Measurements from ENCODE around the gene EPB41.

Gene EPB41

GRCh38 chr1:28889357-28889756, 25.0 kb upstream of the EPB41 start:
- Histone ChIP-seq H3K4me3 (no peak overlapping the region), H3K27ac (no peak overlapping the region)

DNA sequence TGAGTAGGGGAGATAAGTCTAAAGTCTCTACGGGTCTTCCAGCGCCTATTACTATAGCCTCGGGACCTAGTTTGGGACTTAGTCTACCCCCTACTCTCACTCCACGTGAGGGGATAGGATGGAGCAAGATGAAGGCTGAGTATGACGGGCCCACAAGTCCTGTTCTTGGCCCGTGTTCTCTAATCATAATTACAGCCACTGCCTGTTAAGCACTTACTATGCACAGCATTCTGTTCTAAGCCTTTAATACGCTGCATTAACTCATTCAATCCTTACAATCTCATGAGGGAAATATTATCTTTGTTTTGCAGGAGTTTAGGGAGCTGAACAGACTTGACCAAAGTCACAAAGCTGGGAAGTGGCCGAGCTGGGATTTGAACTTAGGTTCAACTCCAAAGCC, 23.9 kb upstream of the EPB41 start:
- Histone ChIP-seq H3K27ac (no peak overlapping the region), H3K4me3 (no peak overlapping the region)

GRCh38 chr1:28890836-28891235, 23.5 kb upstream of the EPB41 start:
- H3K27ac ChIP-seq, result no peak overlapping the region

GRCh38 chr1:28891256-28891655, 23.1 kb upstream of the EPB41 start:
- Histone ChIP-seq H3K27ac (no peak overlapping the region), H3K4me3 (no peak overlapping the region)

More at GRCh38 chr1:28890836-28891235, 23.5 kb upstream of the EPB41 start:
- no peak overlapping the region for H3K4me3 ChIP-seq

DNA sequence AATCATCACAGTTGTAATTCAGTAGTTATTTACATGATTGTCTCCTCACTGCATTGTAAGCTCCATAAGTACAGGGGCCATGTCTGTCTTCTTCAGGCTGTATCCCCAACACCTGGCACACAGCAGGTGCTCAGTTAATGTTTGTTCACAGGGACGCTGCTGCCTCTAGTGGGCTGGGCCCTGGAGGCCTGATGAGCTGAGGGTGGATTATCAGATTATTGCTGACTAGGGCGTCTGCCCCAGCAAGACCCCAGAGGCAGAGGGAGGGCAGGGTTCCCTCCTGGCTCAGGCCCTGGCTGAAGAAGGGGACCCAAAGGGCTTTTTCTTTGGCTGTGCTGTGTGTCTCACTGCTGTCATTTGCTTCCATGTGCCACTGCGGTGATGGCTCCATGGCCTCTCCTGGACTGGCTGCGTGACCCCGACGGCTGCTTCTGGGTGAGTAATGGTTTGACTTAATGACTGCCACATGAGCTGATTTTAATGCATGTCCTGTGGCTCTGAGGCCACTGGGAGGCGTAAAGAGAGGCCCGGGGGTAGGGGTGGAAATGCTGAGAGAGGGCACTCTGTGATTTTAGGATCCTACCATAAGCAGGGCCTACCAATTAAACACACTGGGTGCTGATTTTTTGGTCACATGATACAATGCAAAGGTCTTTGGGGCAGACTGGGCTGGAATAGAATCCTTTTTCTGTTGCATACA, 20.8 kb upstream of the EPB41 start:
- peak overlapping the region in 1 of 21 experiments; percentile 23 for H3K27ac ChIP-seq
- H3K4me3 ChIP-seq, result no peak overlapping the region

DNA sequence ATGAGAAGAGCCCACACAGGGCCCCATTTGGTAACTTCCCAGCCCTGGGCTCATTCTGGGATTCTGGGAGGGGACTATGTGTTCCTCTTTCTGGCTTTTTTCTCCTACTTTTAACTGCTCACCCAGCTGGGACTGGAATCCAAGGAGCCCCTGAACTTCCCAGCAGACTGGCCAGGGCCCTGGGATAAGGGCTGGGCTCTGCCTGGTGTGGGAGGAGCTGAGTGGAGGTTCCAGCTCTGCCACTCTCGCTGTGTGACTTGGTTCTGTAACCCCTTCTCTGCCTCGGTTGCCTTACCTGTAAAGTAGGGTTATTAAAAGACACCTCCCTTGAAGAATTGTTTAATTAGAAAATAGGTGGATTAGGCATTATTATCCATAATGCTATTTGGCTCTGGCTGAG, 19.6 kb upstream of the EPB41 start:
- no peak overlapping the region for H3K4me3 ChIP-seq
- H3K27ac ChIP-seq, result no peak overlapping the region

- Histone ChIP-seq H3K27ac (peak overlapping the region in 1 of 21 experiments; percentile 14), H3K4me3 (no peak overlapping the region)
These were observed 18.3 kb upstream of the EPB41 start for GRCh38 chr1:28895896-28896608.

- peak overlapping the region in 1 of 21 experiments; percentile 14 for H3K27ac ChIP-seq
- no peak overlapping the region for H3K4me3 ChIP-seq
These were observed 17.8 kb upstream of the EPB41 start for GRCh38 chr1:28896609-28896986.

DNA sequence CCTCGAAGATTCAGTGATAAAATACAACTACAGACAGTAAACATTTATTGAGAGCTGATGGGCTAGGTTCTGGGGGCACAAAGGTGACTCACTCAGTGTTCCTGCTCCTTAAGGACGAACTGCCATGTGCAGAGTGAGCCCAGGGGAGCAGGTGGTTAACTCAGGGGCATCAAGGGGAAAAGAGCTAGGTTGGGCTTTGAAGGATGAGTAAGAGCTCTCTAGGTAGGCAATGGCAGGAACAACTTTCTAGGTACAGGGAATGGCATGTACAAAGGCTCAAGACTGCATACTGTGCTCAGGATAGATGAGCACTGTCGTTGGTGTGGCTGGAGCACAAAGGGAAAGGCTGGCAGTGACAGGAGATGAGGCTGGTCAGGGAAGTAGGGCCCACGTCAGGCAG, 16.6 kb upstream of the EPB41 start:
- Histone ChIP-seq H3K27ac (no peak overlapping the region), H3K4me3 (no peak overlapping the region)

- no peak overlapping the region for H3K27ac ChIP-seq
- no peak overlapping the region for H3K4me3 ChIP-seq
These were observed 15.9 kb upstream of the EPB41 start for GRCh38 chr1:28898405-28898881.

DNA sequence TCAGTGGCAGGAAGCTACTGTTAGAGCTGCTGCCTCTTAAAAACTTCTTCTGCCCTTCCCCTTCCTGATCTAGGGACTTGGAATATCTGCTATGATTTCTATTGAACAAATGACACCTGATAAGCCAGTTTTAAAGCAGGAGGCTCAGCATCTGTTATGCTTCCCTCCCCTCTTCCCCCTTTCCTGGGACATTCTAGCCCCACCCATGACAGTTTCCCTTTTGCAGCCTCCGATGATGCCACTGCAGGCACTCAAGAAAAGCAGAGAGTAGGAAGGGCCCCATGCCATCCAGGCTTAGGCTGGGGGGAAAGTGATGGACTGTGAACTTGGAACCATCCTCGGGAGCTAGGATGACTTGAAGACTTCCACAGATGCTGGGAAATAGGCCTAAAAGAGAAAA, 15.1 kb upstream of the EPB41 start:
- no peak overlapping the region for H3K4me3 ChIP-seq
- H3K27ac ChIP-seq, result no peak overlapping the region

DNA sequence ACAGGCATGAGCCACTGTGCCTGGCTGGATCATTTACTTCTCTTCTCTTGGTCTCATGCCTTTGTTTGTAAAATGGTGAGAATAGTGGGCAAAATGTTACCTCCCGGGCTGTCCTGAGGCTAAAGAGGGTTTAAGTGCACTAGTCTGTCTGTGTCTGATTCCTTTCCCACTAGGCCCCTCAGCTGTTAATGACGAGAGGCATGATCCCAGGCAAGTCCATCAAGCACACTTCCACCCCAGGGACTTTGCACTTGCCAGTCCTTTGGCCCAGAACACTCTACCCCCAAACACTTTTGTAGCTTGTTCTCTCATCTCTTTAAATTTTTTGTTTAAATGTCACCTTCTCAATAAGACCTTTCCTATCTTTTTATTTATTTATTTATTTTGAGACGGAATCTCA, 13.8 kb upstream of the EPB41 start:
- H3K27ac ChIP-seq, result no peak overlapping the region
- no peak overlapping the region for H3K4me3 ChIP-seq

DNA sequence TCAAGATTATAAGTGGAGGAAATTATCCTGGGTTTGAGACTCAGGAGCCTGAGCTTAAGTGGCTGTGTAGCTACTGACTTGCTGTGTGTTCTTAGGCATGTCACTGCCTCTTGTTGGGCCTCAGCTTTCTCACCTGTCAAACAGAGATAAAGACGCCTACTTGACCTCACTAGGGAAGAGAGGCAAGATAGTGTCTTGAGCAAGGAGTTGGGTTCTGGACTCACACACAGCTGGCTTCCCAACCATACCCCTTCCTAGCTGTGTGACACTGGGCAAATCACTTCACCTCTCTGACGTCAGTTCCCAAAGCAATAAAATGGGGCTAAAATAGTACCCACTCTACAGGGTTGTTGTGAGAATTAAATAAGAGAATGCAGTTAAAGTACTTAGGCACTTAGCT, 11.6 kb upstream of the EPB41 start:
- Histone ChIP-seq H3K4me3 (no peak overlapping the region), H3K27ac (no peak overlapping the region)

GRCh38 chr1:28905921-28906666, 8.3 kb upstream of the EPB41 start:
- Histone ChIP-seq H3K4me3 (no peak overlapping the region), H3K27ac (no peak overlapping the region)

DNA sequence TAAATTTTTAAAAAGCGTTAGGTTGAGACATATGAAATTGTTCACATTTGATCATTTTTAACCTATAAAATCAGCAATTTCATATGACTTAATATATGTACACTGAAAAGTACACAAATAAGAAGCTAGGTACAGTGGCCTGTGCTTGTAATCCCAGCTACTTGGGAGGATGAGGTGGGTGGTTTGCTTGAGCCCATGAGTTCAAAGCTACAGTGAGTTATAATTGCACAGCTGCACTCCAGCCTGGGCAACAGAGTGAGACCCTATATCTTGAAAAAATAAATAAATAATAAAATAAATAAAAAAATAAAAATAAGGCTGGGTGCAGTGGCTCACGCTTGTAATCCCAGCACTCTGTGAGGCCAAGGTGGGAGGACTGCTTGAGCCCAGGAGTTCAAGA, 5.2 kb upstream of the EPB41 start:
- H3K4me3 ChIP-seq, result no peak overlapping the region
- H3K27ac ChIP-seq, result no peak overlapping the region

DNA sequence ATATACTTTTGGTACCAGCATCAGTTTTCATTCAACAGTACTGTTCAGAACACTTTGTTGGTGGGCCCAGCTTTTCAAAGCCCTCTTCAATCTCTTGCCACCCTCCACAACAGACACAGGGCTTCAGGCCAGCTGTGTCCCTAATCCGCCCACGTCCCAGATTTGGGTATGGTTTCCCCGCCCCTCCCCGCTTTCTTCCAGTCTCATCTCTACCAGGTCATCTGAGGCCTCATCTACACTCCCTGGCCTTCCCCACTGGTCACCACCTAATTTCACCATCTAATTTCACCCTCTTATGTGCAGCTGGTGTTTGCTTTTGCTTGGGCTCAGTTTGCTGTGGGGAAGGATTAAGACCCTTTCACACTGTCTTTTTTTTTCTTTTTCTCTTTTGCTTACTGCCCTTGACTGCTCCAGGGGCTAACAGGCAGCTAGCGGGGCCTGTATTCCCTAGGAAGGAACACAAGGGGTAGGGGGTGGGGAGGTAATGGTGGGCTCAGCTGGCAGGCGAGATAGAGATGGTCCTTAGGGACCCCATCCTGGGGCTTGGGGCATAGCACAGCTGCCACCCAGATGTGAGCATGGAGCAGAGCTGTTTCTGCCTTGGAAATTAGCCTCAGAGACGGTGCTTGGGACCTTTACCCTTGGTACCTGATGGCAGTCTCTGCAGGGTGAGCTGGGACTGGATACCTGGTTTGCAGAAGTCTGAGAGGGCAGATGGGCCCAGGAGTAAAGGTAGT, 3.8 kb upstream of the EPB41 start:
- Histone ChIP-seq H3K4me3 (no peak overlapping the region), H3K27ac (no peak overlapping the region)

DNA sequence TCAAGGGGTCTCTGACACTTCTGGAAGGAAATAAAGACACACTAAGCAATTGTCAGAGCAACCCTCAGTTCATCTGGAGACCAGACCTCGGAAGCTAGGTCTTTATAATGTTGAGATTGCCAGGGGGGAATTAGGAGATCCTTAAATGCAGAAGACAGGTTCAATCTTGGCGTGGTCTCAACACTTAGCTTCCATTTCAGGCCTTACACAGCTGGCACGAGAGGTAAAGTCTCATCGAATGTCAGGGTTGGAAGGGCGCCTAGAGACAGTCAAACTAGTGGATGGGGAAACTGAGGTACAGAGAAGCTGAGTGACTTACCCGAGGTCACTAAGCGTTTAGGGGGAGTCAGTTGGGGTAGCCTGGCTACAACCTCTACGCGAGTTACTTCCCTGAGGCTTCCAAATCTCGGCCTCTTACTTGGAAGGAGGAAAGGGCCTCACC, 562 bp upstream of the EPB41 start:
- H3K4me3 ChIP-seq, result peak overlapping the region; percentile 52 to 94 (median 62)
- peak overlapping the region in 7 of 21 experiments; percentile 9 to 76 (median 52) for H3K27ac ChIP-seq

GRCh38 chr1:28915031-28915895, 894 bp downstream of the EPB41 start:
- Histone ChIP-seq H3K4me3 (peak overlapping the region; percentile 52 to 94 (median 62)), H3K27ac (peak overlapping the region in 12 of 21 experiments; percentile 14 to 76 (median 58))

DNA sequence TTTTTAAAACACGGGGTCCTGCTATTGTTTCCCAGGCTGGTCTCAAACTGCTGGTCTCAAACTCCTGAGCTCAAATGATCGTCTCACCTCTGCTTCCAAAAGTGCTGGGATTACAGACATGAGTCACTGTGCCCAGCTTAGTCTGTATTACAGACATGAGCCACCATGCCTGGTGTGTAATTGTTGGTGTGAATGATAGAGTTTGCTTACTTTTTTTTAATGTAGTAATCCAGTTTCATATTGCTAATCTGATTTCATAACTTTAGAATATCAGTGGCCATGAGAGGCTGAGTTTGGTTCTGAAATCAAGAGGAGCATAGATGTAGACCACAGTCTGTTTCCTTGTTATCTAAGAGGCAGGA, 3.4 kb downstream of the EPB41 start:
- Histone ChIP-seq H3K4me3 (no peak overlapping the region), H3K27ac (no peak overlapping the region)
